Ectodermal cell (in vitro differentiated cells): Measurements from ENCODE around the gene NPEPPS.

Source experiments
- H3K27ac ChIP-seq: 2 replicates; pipeline ENCODE4 v1.7.0; 2013; ENCODE audit warnings: mild to moderate bottlenecking, low read depth, low read length; ENCODE audit not compliant: insufficient read depth, poor library complexity, severe bottlenecking
- H3K27me3 ChIP-seq: 2 replicates; pipeline ENCODE4 v1.7.0; 2013; ENCODE audit warnings: mild to moderate bottlenecking, low read length; ENCODE audit not compliant: insufficient read depth, control insufficient read depth, poor library complexity, severe bottlenecking
- H3K36me3 ChIP-seq: one replicate; pipeline ENCODE4 v1.7.0; 2013; ENCODE audit warnings: low read length; ENCODE audit not compliant: control insufficient read depth, insufficient read depth
- H3K4me1 ChIP-seq: one replicate; pipeline ENCODE4 v1.7.0; 2013; ENCODE audit warnings: low read length; ENCODE audit not compliant: control insufficient read depth, insufficient read depth
- H3K4me3 ChIP-seq: 2 replicates; pipeline ENCODE4 v1.7.0; 2013; ENCODE audit warnings: low read depth, low read length, control low read depth; ENCODE audit not compliant: insufficient read depth
- H3K9me3 ChIP-seq: 2 replicates; pipeline ENCODE4 v1.7.0; 2013; ENCODE audit warnings: mild to moderate bottlenecking, low read length, moderate library complexity; ENCODE audit not compliant: control insufficient read depth
- WGBS, 2 experiments: methylation state at CpG; one replicate each; pipeline ENCODE4 v1.1.7; 2013; ENCODE audit warnings: missing lambda C conversion rate in 2 of 2; 5-methylcytosine and 5-hydroxymethylcytosine counted together

NPEPPS gene

DNA sequence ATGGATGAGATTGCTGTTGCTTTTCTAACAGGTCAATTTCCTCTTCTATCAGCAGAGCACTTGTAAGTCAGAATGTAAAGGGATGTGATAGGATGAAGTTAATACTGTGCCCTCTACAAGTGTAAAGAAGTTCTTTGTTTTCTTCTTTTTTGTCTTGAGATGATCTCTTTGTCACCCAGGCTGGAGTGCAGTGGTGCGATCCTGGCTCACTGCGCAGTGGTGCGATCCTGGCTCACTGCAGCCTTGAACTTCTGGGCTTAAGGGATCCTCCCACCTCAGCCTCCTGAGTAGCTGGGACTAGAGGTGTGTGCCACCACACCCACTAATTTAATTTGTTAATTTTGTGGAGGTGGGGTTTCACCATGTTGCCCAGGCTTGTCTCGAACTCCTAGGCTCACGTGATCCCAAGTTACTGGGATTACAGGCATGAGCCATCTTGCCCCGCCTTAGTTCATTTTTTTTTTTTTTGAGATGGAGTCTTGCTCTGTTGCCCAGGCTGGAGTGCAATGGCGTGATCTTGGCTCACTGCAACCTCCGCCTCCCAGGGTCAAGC is 97.2 kb downstream of the NPEPPS start:
- Histone ChIP-seq H3K27ac (no peak overlapping the region), H3K9me3 (no peaks in the 10 kb centered on the region), H3K27me3 (no peaks in the 10 kb centered on the region), H3K4me1 (no peaks in the 10 kb centered on the region), H3K4me3 (no peak overlapping the region), H3K36me3 (no peaks in the 10 kb centered on the region)
- WGBS, 2 experiments: 89 to 94% methylated on average over 8 of the region's 8 CpGs

DNA sequence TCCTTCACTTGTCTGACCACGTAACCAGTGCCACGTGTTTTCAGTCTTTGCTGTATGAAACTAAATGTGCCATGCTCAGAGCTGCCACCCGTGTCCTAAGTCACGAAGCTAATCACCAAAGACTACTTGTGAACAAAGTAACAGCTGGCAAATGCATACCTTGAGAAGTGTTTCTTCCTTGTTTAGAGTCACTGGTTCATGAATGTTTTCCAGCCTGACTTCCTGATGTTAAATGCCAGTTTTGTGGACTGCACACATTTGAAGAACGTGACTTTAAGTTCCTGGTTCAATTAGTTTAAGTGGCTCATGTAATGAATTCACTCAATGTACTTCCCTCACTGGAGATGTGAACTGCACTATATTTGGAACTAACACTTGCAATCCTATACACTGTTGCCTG is 98.9 kb downstream of the NPEPPS start:
- no peaks in the 10 kb centered on the region for H3K36me3 ChIP-seq

DNA sequence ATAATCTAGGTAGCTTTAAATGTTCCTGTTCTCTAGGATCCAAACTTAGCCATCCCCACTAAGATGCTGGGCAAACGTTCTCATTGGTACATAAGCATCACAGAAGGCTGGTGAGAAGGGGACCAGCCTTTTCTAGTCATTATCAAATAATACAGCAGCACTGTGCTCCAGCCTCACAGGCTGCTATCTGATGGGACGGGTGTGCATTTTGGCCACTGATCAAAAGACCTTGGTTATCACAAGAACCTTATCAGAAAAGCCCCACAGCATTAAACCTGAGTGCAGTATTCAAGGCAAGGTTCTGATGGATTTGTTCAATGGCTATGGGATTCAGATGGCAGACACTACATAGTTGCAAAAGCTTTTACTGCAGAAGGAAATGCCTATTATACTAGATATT is 99.7 kb downstream of the NPEPPS start:
- H3K27me3 ChIP-seq: no peaks in the 10 kb centered on the region
- H3K4me1 ChIP-seq: no peaks in the 10 kb centered on the region
- 86 to 87% methylated on average over 2 of the region's 2 CpGs for WGBS, 2 experiments
- H3K4me3 ChIP-seq: no peak overlapping the region
- H3K27ac ChIP-seq: no peak overlapping the region
- H3K36me3 ChIP-seq: no peaks in the 10 kb centered on the region
- H3K9me3 ChIP-seq: no peaks in the 10 kb centered on the region

More for the DNA sequence above, 98.9 kb downstream of the NPEPPS start:
- Histone ChIP-seq H3K27ac (no peak overlapping the region), H3K4me1 (no peaks in the 10 kb centered on the region), H3K27me3 (no peaks in the 10 kb centered on the region), H3K9me3 (no peaks in the 10 kb centered on the region), H3K4me3 (no peak overlapping the region)
- WGBS, 2 experiments: 84 to 89% methylated on average over 5 of the region's 5 CpGs

DNA sequence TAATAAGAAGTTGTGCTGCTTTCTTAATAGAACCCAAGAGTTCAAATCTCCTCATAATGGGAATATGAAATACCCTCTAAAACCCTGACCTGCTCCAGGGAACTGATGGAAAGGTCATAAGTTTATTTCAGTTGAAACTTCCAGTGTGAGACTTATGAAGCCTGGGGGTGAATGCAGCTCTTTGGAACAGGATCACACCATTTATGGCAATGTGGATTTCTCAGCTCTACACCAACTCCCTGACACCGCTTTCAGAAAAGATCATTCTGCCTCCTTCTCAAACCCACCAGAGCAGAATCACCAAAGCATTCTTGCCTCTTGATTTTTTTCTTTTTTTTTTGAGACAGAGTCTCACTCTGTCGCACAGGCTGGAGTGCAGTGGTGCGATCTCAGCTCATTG is 102.1 kb downstream of the NPEPPS start:
- peaks cover 5% of the 10 kb centered on the region for H3K36me3 ChIP-seq
- no peak overlapping the region for H3K27ac ChIP-seq
- H3K9me3 ChIP-seq: no peaks in the 10 kb centered on the region
- H3K4me1 ChIP-seq: no peaks in the 10 kb centered on the region
- H3K27me3 ChIP-seq: no peaks in the 10 kb centered on the region
- 92 to 96% methylated on average over 3 of the region's 3 CpGs for WGBS, 2 experiments
- no peak overlapping the region for H3K4me3 ChIP-seq

DNA sequence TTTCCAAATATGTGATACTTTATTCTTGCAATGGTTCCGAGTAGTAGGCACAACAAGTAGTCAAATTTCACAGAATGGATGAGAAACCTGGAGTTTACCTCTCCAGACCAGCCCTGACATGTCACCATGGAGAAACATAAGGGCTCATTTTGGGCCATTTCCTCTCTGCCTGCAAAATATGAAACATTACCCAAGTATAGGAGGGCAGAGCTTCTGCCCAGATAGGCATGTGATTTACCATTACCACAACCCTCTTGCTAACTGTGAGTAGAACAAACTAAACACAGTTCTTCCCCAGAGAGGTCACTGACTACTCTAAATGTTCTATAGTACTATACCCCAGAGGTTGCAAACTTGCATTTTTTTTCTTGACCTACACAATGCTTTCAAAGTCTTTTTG is 103.1 kb downstream of the NPEPPS start:
- peaks cover 5% of the 10 kb centered on the region for H3K36me3 ChIP-seq
- WGBS, 2 experiments: 88 to 96% methylated on average over 1 of the region's 1 CpG
- no peaks in the 10 kb centered on the region for H3K27me3 ChIP-seq
- H3K4me1 ChIP-seq: no peaks in the 10 kb centered on the region
- no peaks in the 10 kb centered on the region for H3K9me3 ChIP-seq
- no peak overlapping the region for H3K27ac ChIP-seq
- no peak overlapping the region for H3K4me3 ChIP-seq

DNA sequence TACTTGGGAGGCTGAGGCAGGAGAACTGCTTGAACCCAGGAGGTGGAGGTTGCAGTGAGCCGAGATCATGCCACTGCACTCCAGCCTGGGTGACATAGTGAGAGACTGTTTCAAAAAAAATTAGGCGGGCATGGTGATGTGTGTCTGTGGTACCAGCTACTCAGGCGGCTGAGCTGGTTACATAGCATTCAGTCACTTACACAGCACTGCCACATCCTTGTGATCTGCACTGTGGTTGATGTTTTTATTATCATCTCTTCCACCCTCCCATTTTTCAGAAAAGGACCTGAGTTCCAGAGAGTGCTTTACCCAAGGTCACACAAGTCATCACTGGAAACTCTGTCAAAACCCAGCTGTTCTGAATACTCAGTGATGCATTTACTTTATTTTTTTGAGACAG is 104.0 kb downstream of the NPEPPS start:
- Histone ChIP-seq H3K4me3 (no peak overlapping the region), H3K27me3 (no peaks in the 10 kb centered on the region)

DNA sequence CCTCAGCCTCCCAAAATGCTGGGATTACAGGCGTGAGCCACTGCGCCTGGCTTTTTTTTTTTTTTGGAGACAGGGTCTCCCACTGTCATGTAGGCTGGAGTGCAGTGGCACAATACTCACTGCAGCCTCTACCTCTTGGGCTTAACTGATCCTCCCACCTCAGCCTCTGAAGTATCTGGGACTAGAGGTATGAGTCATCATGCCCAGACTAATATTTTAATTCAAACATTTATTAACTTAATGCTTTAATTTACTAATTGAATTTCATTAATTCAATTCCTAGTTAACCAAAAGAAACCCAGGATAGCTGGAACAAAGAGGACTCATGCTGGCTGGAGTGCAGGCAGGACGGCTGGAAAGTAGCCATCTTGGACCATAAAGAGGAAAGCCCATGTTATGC is 104.8 kb downstream of the NPEPPS start:
- Histone ChIP-seq H3K4me3 (no peak overlapping the region), H3K27me3 (no peaks in the 10 kb centered on the region), H3K36me3 (peaks cover 5% of the 10 kb centered on the region), H3K9me3 (no peaks in the 10 kb centered on the region), H3K27ac (no peak overlapping the region), H3K4me1 (no peaks in the 10 kb centered on the region)
- WGBS, 2 experiments: 89 to 98% methylated on average over 3 of the region's 3 CpGs

More for the DNA sequence above, 104.0 kb downstream of the NPEPPS start:
- no peaks in the 10 kb centered on the region for H3K9me3 ChIP-seq
- H3K4me1 ChIP-seq: no peaks in the 10 kb centered on the region
- H3K27ac ChIP-seq: no peak overlapping the region
- peaks cover 5% of the 10 kb centered on the region for H3K36me3 ChIP-seq
- 97 to 98% methylated on average over 3 of the region's 3 CpGs for whole genome bisulfite sequencing, 2 experiments

DNA sequence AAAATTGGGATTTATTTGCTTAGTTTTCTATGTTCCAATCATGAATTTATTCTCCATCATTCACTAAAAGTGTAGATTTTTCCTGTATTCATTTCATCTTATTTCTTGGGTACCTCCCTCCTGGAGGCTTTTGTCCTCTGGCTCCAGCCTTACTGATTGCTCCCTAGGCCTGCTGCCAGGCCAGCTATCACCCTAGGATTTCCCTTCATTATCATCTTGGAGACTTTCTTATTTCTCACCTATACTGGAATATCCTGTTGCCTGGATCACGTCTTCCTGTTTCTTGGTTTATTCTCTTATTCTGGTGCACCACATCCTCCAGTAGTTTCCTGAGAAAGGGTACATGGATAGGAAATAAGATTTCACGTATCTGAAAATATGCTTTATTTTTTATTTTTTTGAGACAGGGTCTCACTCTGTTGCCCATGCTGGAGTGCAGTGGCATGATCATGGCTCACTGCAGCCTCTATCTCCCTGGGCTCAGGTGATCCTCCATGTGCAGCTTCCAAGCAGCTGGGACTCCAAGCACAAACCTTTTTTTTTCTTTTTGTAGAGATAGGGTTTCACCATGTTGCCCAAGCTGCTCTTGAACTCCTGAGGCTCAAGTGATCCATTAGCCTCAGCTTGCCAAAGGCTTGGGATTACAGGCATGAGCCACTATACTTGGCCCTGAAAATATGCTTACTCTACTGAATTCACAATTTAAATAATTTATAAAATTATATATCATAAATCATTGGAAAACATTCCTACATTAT is 105.5 kb downstream of the NPEPPS start:
- Histone ChIP-seq H3K4me3 (no peak overlapping the region), H3K9me3 (no peaks in the 10 kb centered on the region), H3K36me3 (peaks cover 5% of the 10 kb centered on the region), H3K27ac (no peak overlapping the region), H3K4me1 (no peaks in the 10 kb centered on the region), H3K27me3 (no peaks in the 10 kb centered on the region)
- 85 to 97% methylated on average over 2 of the region's 2 CpGs for WGBS, 2 experiments

DNA sequence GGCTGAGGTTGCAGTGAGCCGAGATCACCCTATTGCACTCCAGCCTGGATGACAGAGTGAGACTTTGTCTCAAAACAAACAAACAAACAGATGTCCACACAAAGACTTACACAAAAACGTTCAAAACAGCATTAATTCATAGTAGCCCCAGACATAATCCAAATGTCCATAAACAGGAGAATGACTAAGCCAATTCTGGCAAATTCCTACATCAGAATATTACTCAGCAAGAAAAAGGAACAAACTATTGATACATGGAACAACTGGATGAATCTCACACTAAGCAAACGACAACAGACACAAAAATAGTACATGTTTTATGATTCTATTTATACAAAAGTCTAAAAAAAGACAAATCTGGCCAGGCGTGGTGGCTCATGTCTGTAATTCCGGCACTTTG is 108.0 kb downstream of the NPEPPS start:
- no peaks in the 10 kb centered on the region for H3K4me1 ChIP-seq
- H3K4me3 ChIP-seq: no peak overlapping the region
- peaks cover 5% of the 10 kb centered on the region for H3K36me3 ChIP-seq
- 90 to 94% methylated on average over 4 to 5 of the region's 5 CpGs for WGBS, 2 experiments
- H3K27ac ChIP-seq: no peak overlapping the region
- H3K9me3 ChIP-seq: no peaks in the 10 kb centered on the region
- no peaks in the 10 kb centered on the region for H3K27me3 ChIP-seq

DNA sequence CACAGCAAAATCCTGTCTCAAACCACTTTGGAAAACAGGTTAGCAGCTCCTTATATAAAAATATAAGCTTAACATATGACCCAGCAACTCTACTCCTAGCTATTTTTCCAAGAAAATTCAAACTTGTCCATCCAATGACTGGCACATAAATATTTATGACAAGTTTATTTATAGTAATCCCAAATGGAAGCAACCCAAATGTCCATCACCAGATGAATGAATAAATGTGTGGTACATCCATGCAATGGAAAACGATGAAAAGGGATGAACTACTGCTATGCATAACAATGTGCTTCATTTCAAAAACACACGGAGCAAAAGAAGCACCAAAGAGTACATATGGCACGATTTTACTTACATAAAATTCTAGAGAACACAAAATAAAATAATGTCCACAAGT is 109.2 kb downstream of the NPEPPS start:
- Histone ChIP-seq H3K9me3 (no peaks in the 10 kb centered on the region), H3K4me3 (no peak overlapping the region)
- 89 to 100% methylated on average over 2 of the region's 3 CpGs for WGBS, 2 experiments

More for the DNA sequence above, 109.2 kb downstream of the NPEPPS start:
- H3K4me1 ChIP-seq: no peaks in the 10 kb centered on the region
- peaks cover 5% of the 10 kb centered on the region for H3K36me3 ChIP-seq
- H3K27me3 ChIP-seq: no peaks in the 10 kb centered on the region
- H3K27ac ChIP-seq: no peak overlapping the region
